DND-41 (cell line): ENCODE results near the gene POFUT2.

Experiments
- ATAC-seq: fragments of 200-7000 bp; cut with Tn5 transposase; 3 replicates; pipeline ENCODE4 v1.9.1; 2021; ENCODE audit warnings: low read depth; ENCODE audit not compliant: insufficient read depth
- DNase-seq: peaks from one replicate; pipeline ENCODE4 v3.0.0-alpha.2; 2020
- H2AFZ ChIP-seq: 2 replicates; pipeline ENCODE4 v1.6.0; 2012; ENCODE audit warnings: low read depth, low read length
- H3K27ac ChIP-seq: 2 replicates; pipeline ENCODE4 v1.5.1; 2012; ENCODE audit warnings: low read length, inconsistent platforms
- H3K27me3 ChIP-seq: fragments of 200-600 bp; sonication (generic); 2 replicates; pipeline ENCODE4 v1.6.0; 2012; ENCODE audit warnings: low read length, mild to moderate bottlenecking, inconsistent platforms; ENCODE audit not compliant: insufficient read depth, poor library complexity
- H3K36me3 ChIP-seq: 2 replicates; pipeline ENCODE4 v1.5.1; 2012; ENCODE audit warnings: low read length, inconsistent platforms; ENCODE audit not compliant: insufficient read depth
- H3K4me1 ChIP-seq: 2 replicates; pipeline ENCODE4 v1.5.1; 2012; ENCODE audit warnings: mild to moderate bottlenecking, low read length; ENCODE audit not compliant: insufficient read depth
- H3K4me2 ChIP-seq: 2 replicates; pipeline ENCODE4 v1.6.0; 2012; ENCODE audit warnings: mild to moderate bottlenecking, moderate library complexity, low read length, inconsistent platforms; ENCODE audit not compliant: insufficient read depth
- H3K4me3 ChIP-seq, 2 experiments: fragments of 200-600 bp in 1 of 2; shearing (Covaris generic) in 1 of 2; 2 replicates each; pipeline ENCODE4 v1.5.1; 2012 to 2016; ENCODE audit warnings: inconsistent platforms in 2 of 2, low read length in 2 of 2, mild to moderate bottlenecking in 2 of 2, low read depth in 1 of 2, moderate library complexity in 1 of 2
- H3K79me2 ChIP-seq: 2 replicates; pipeline ENCODE4 v1.6.0; 2012; ENCODE audit warnings: low read length, inconsistent platforms; ENCODE audit not compliant: insufficient read depth
- H3K9ac ChIP-seq: 2 replicates; pipeline ENCODE4 v1.6.0; 2012; ENCODE audit warnings: low read depth, mild to moderate bottlenecking, inconsistent platforms, low read length, moderate library complexity
- H3K9me3 ChIP-seq: 2 replicates; pipeline ENCODE4 v1.5.1; 2012; ENCODE audit warnings: low read length, moderate library complexity, mild to moderate bottlenecking, inconsistent platforms; ENCODE audit not compliant: insufficient read depth, severe bottlenecking
- H4K20me1 ChIP-seq: 2 replicates; pipeline ENCODE4 v1.6.0; 2012; ENCODE audit warnings: low read length; ENCODE audit not compliant: insufficient read depth
- EZH2 ChIP-seq: IDR thresholded peaks from 3 replicates; pipeline ENCODE4 v1.6.1; 2012; ENCODE audit warnings: borderline replicate concordance, low read depth, mild to moderate bottlenecking, moderate library complexity, low read length, inconsistent platforms; ENCODE audit not compliant: severe bottlenecking
- TF ChIP-seq, protein P1 (sequence below): IDR thresholded peaks from 2 replicates; pipeline ENCODE4 v1.5.1; 2012; ENCODE audit warnings: borderline replicate concordance, low read length, moderate library complexity, mild to moderate bottlenecking; ENCODE audit not compliant: poor library complexity, severe bottlenecking; ENCODE audit errors: extremely low read depth

POFUT2 gene

DNA sequence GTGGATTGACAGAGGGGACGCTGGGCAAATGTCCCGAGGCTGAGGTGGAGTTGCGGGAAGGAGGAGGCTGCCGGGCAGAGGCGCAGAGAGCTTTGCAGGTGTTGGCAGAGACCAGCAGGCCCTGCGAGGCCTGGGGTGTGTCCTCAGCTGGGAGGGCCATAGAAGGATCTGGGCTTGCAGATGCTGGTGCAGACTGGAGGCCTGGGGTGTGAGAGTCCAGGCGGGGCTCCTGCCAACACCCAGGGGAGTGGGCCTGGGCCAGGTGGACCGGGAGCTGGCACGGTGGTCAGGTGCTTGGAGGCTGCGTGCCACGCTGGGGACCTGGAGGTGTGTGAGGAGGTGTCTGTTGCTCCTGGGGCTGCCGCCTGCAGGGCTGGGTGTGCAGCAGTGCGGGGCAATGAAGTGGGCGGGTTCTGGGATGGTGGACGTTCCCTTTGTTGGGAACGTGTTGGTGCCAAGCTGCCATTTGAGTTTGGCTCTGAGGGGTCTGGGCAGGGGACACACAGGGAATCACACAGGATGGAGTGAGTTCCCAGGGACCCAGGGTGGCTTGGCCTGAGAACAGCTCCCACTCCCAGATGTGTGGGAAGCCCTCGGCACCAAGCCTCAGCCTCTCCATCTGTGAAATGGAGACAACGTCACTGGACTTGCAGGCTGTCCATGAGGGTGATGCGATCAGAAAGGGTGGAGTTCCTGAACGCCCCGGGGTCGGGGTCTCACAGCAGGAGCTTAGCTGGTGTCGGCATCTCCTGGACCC lies 39.9 kb upstream of the POFUT2 start:
- DNase-seq (no peak), ATAC-seq (no peak)
- H3K27me3 ChIP-seq, result peaks cover 4% of the 10 kb centered on the region
- no peak overlapping the region for H3K4me2 ChIP-seq
- peaks cover 16% of the 10 kb centered on the region for H4K20me1 ChIP-seq
- no peak overlapping the region for H3K4me3 ChIP-seq
- H3K36me3 ChIP-seq, result no peaks in the 10 kb centered on the region
- no peaks in the 10 kb centered on the region for H3K79me2 ChIP-seq
- H2AFZ ChIP-seq, result no peak overlapping the region
- TF ChIP-seq EZH2, result no peak
- TF ChIP-seq, protein P1, sequence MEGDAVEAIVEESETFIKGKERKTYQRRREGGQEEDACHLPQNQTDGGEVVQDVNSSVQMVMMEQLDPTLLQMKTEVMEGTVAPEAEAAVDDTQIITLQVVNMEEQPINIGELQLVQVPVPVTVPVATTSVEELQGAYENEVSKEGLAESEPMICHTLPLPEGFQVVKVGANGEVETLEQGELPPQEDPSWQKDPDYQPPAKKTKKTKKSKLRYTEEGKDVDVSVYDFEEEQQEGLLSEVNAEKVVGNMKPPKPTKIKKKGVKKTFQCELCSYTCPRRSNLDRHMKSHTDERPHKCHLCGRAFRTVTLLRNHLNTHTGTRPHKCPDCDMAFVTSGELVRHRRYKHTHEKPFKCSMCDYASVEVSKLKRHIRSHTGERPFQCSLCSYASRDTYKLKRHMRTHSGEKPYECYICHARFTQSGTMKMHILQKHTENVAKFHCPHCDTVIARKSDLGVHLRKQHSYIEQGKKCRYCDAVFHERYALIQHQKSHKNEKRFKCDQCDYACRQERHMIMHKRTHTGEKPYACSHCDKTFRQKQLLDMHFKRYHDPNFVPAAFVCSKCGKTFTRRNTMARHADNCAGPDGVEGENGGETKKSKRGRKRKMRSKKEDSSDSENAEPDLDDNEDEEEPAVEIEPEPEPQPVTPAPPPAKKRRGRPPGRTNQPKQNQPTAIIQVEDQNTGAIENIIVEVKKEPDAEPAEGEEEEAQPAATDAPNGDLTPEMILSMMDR, result no peak
- H3K27ac ChIP-seq, result no peak overlapping the region
- no peaks in the 10 kb centered on the region for H3K9me3 ChIP-seq
- no peak overlapping the region for H3K9ac ChIP-seq
- no peaks in the 10 kb centered on the region for H3K4me1 ChIP-seq

GRCh38 chr21:45326891-45327440 lies 39.3 kb upstream of the POFUT2 start:
- Histone ChIP-seq H3K4me1 (no peaks in the 10 kb centered on the region), H3K36me3 (no peaks in the 10 kb centered on the region), H3K79me2 (no peaks in the 10 kb centered on the region), H3K27me3 (peaks cover 11% of the 10 kb centered on the region), H3K9ac (no peak overlapping the region), H3K27ac (no peak overlapping the region), H3K4me3 (no peak overlapping the region), H4K20me1 (peaks cover 16% of the 10 kb centered on the region), H3K4me2 (no peak overlapping the region), H2AFZ (no peak overlapping the region), H3K9me3 (no peaks in the 10 kb centered on the region)
- TF ChIP-seq EZH2, result no peak
- TF ChIP-seq, protein P1, result no peak
- ATAC-seq (no peak), DNase-seq (no peak)

- H3K79me2 ChIP-seq, result no peaks in the 10 kb centered on the region
- no peaks in the 10 kb centered on the region for H3K4me1 ChIP-seq
Measured at GRCh38 chr21:45326169-45326851, 38.6 kb upstream of the POFUT2 start.

More at GRCh38 chr21:45326169-45326851, 38.6 kb upstream of the POFUT2 start:
- Histone ChIP-seq H3K4me2 (no peak overlapping the region), H3K4me3 (no peak overlapping the region), H3K36me3 (no peaks in the 10 kb centered on the region), H3K9ac (no peak overlapping the region), H3K9me3 (no peaks in the 10 kb centered on the region), H4K20me1 (peaks cover 16% of the 10 kb centered on the region), H2AFZ (no peak overlapping the region), H3K27ac (no peak overlapping the region), H3K27me3 (peaks cover 11% of the 10 kb centered on the region)
- no peak for DNase-seq
- TF ChIP-seq EZH2, result no peak
- TF ChIP-seq, protein P1, result no peak
- no peak; the same call in 2 of the 3 replicates for ATAC-seq
